NCI-H526 (cell line): Measurements from ENCODE around the gene USP17L29.
"Not testable (repeated sequence)": the region's sequence is repeated elsewhere in the genome, so short reads cannot be mapped to it uniquely, and the experiment has no call there.

Source experiments
- DNase-seq, 2 experiments: peaks; one replicate each; lab custom pipeline; 2025; lab: John Stamatoyannopoulos, UW

USP17L29 gene, protein sequence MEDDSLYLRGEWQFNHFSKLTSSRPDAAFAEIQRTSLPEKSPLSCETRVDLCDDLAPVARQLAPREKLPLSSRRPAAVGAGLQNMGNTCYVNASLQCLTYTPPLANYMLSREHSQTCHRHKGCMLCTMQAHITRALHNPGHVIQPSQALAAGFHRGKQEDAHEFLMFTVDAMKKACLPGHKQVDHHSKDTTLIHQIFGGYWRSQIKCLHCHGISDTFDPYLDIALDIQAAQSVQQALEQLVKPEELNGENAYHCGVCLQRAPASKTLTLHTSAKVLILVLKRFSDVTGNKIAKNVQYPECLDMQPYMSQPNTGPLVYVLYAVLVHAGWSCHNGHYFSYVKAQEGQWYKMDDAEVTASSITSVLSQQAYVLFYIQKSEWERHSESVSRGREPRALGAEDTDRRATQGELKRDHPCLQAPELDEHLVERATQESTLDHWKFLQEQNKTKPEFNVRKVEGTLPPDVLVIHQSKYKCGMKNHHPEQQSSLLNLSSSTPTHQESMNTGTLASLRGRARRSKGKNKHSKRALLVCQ

DNA sequence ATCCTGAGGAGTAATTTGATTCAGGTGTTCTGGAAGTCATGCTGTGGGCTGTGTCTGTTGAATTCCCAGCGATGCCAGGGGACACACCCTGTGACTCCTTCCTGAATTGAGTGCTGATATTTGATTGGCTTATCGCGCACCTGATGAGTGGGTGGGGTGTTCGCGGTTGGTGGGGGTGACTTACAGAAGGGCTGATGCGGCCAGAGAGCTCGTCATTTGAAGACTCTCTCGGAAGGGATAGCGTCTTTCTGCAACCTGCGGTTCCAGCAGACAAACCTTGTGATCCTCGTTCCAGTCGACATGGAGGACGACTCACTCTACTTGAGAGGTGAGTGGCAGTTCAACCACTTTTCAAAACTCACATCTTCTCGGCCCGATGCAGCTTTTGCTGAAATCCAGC lies at the start of gene USP17L29:
USP17L29 (plus strand) TSS at position 301 of the 400 bp plus-strand sequence; CDS start at position 301, 0 bp downstream.
- not testable (repeated sequence) for DNase-seq

GRCh38 chr4:9324191-9324590 lies 29.2 kb upstream of the USP17L29 start:
- DNase-seq: not testable (repeated sequence)

DNA sequence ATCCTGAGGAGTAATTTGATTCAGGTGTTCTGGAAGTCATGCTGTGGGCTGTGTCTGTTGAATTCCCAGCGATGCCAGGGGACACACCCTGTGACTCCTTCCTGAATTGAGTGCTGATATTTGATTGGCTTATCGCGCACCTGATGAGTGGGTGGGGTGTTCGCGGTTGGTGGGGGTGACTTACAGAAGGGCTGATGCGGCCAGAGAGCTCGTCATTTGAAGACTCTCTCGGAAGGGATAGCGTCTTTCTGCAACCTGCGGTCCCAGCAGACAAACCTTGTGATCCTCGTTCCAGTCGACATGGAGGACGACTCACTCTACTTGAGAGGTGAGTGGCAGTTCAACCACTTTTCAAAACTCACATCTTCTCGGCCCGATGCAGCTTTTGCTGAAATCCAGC lies 28.6 kb upstream of the USP17L29 start, which contains the start of gene USP17L24:
USP17L24 (plus strand) TSS at position 301 of the 400 bp plus-strand sequence; CDS start at position 301, 0 bp downstream.
- DNase-seq: not testable (repeated sequence)

DNA sequence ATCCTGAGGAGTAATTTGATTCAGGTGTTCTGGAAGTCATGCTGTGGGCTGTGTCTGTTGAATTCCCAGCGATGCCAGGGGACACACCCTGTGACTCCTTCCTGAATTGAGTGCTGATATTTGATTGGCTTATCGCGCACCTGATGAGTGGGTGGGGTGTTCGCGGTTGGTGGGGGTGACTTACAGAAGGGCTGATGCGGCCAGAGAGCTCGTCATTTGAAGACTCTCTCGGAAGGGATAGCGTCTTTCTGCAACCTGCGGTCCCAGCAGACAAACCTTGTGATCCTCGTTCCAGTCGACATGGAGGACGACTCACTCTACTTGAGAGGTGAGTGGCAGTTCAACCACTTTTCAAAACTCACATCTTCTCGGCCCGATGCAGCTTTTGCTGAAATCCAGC lies 23.8 kb upstream of the USP17L29 start, which contains the start of gene USP17L25:
USP17L25 (plus strand) TSS at position 301 of the 400 bp plus-strand sequence; CDS start at position 301, 0 bp downstream.
- not testable (repeated sequence) for DNase-seq

DNA sequence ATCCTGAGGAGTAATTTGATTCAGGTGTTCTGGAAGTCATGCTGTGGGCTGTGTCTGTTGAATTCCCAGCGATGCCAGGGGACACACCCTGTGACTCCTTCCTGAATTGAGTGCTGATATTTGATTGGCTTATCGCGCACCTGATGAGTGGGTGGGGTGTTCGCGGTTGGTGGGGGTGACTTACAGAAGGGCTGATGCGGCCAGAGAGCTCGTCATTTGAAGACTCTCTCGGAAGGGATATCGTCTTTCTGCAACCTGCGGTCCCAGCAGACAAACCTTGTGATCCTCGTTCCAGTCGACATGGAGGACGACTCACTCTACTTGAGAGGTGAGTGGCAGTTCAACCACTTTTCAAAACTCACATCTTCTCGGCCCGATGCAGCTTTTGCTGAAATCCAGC lies 19.1 kb upstream of the USP17L29 start, which contains the start of gene USP17L26:
USP17L26 (plus strand) TSS at position 301 of the 400 bp plus-strand sequence; CDS start at position 301, 0 bp downstream.
- DNase-seq: not testable (repeated sequence)

GRCh38 chr4:9339103-9339502 lies 14.3 kb upstream of the USP17L29 start, which contains the start of gene USP17L5:
Gene USP17L5, plus strand, starts transcription at chr4:9339403. Its CDS starts 0 bp downstream, at chr4:9339403.
- not testable (repeated sequence) for DNase-seq

DNA sequence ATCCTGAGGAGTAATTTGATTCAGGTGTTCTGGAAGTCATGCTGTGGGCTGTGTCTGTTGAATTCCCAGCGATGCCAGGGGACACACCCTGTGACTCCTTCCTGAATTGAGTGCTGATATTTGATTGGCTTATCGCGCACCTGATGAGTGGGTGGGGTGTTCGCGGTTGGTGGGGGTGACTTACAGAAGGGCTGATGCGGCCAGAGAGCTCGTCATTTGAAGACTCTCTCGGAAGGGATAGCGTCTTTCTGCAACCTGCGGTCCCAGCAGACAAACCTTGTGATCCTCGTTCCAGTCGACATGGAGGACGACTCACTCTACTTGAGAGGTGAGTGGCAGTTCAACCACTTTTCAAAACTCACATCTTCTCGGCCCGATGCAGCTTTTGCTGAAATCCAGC lies 9.6 kb upstream of the USP17L29 start, which contains the start of gene USP17L27:
USP17L27 (plus strand) TSS at position 301 of the 400 bp plus-strand sequence; CDS start at position 301, 0 bp downstream.
- DNase-seq: not testable (repeated sequence)

DNA sequence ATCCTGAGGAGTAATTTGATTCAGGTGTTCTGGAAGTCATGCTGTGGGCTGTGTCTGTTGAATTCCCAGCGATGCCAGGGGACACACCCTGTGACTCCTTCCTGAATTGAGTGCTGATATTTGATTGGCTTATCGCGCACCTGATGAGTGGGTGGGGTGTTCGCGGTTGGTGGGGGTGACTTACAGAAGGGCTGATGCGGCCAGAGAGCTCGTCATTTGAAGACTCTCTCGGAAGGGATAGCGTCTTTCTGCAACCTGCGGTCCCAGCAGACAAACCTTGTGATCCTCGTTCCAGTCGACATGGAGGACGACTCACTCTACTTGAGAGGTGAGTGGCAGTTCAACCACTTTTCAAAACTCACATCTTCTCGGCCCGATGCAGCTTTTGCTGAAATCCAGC lies 4.8 kb upstream of the USP17L29 start, which contains the start of gene USP17L28:
USP17L28 (plus strand) TSS at position 301 of the 400 bp plus-strand sequence; CDS start at position 301, 0 bp downstream.
- DNase-seq: not testable (repeated sequence)

DNA sequence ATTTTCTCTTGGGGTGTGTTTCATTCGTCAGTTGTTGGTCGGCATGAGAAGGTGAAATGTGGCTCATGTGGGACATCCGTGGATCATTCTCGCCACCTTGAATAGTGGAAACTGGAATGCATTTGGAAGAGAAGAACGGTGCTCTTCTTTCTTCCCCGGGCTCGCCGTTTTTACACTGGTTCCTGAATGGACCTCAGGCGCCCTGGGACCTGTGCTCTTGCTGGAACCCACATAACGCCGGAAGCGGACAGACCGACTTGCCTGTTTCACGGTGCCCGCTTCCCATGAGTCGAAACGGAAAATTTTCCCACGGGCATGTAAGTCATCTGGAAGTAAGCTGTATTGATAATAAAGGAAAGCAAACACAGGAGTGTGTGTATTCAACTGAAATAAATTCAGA lies 2.6 kb upstream of the USP17L29 start:
- not testable (repeated sequence) for DNase-seq

- not testable (repeated sequence) for DNase-seq
Observed at GRCh38 chr4:9362829-9363228, 9.4 kb downstream of the USP17L29 start, which contains the start of gene USP17L30. Gene USP17L30, plus strand, starts transcription at chr4:9363129. Its CDS starts 0 bp downstream, at chr4:9363129.

- DNase-seq: not testable (repeated sequence)
Observed at GRCh38 chr4:9379881-9380280, 26.4 kb downstream of the USP17L29 start.

- DNase-seq: peak in 1 of 2 experiments; percentile 3
Observed at GRCh38 chr4:9381012-9381534, 27.6 kb downstream of the USP17L29 start.

GRCh38 chr4:9384126-9384525 lies 30.7 kb downstream of the USP17L29 start:
- no peak for DNase-seq

DNA sequence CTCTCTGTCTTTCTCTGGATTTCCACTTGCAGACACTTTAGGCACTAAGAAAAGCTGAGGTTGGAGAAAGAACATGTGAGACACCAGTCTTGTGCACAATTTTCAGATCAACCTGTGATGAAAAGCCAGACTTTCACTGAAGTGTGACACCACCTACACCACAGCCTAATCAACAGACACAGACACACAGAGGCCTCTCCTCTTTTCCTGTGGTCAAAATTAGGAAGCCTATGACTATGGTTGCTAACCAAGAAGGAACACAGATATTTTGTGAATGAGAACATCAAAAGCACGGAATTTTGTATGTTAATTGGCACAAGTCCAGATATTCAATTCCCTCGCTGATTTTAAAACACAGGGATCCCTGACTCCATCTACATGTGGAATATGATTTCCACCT lies 35.6 kb downstream of the USP17L29 start:
- not testable (repeated sequence) for DNase-seq
